OCI-LY1 (cell line): ENCODE results near the gene ATAD3A.
"Not testable (repeated sequence)": the region's sequence is repeated elsewhere in the genome, so short reads cannot be mapped to it uniquely, and the experiment has no call there.

Experiments used
- CTCF ChIP-seq: fragments of 200-600 bp; sonication (generic), shearing (Covaris generic); IDR thresholded peaks from 2 replicates; pipeline ENCODE4 v1.5.1; 2017; ENCODE audit warnings: mild to moderate bottlenecking, antibody characterized with exemption, low read length, moderate library complexity, mixed read lengths
- EZH2 ChIP-seq: fragments of 200-600 bp; sonication (generic), shearing (Covaris generic); IDR thresholded peaks from 2 replicates; pipeline ENCODE4 v1.8.0; 2017; ENCODE audit warnings: borderline replicate concordance, mixed run types, mild to moderate bottlenecking, antibody characterized with exemption, low read length, moderate library complexity, mixed read lengths

- not testable (repeated sequence) for TF ChIP-seq CTCF, EZH2
These were observed 463 bp downstream of the ATAD3A start for GRCh38 chr1:1512425-1512824.
